CD4-positive, alpha-beta memory T cell (primary cell): ENCODE results near the gene MYO1B. TPM values are rescaled to one million over a fixed set of nuclear protein-coding genes. Genes with fewer than 3 reads are reported as not detected.
A peak's percentile ranks its signal among the peaks of the same experiment; 100 is the strongest.

Source experiments
- CTCF ChIA-PET: fragments of 350-600 bp; sonication (Branson Sonifier 250); formaldehyde crosslinking; loops from one replicate; lab custom pipeline; 2021; ENCODE audit warnings: inconsistent platforms; ENCODE audit not compliant: partially characterized antibody; lab: Charles Lee
- POLR2A ChIA-PET: fragments of 350-600 bp; sonication (Branson Sonifier 250); formaldehyde crosslinking; loops from one replicate; lab custom pipeline; 2021; ENCODE audit not compliant: partially characterized antibody; lab: Charles Lee
- DNase-seq, 5 donors: peaks; one replicate each; pipeline versions ENCODE4 v3.0.0 to v3.0.0-alpha.2; 2020 to 2022; ENCODE audit warnings: mixed read lengths in 1 of 5
- H3K27ac ChIP-seq: one replicate; pipeline ENCODE4 v1.7.0; 2013; ENCODE audit warnings: low read depth, low read length
- H3K27me3 ChIP-seq: 2 replicates; pipeline ENCODE4 v1.7.0; 2013; ENCODE audit warnings: mild to moderate bottlenecking, low read length, moderate library complexity; ENCODE audit not compliant: insufficient read depth
- H3K36me3 ChIP-seq: 2 replicates; pipeline ENCODE4 v1.7.0; 2013; ENCODE audit warnings: mild to moderate bottlenecking, low read length, moderate library complexity; ENCODE audit not compliant: insufficient read depth
- H3K4me1 ChIP-seq: 2 replicates; pipeline ENCODE4 v1.7.0; 2013; ENCODE audit warnings: mild to moderate bottlenecking, low read length, moderate library complexity; ENCODE audit not compliant: insufficient read depth
- H3K4me3 ChIP-seq, 2 donors: one replicate each; pipeline ENCODE4 v1.7.0; 2013; ENCODE audit warnings: low read length in 2 of 2, mild to moderate bottlenecking in 1 of 2
- H3K9me3 ChIP-seq, 2 donors: one replicate each; pipeline ENCODE4 v1.7.0; 2013; ENCODE audit warnings: low read length in 2 of 2, control low read depth in 1 of 2; ENCODE audit not compliant: control insufficient read depth in 1 of 2
- H3K27ac Mint-ChIP-seq, 7 donors: one replicate each; pipeline ENCODE4 v1.8.0; 2020 to 2021; ENCODE audit warnings: mixed read lengths in 7 of 7, mild to moderate bottlenecking in 6 of 7, inconsistent platforms in 3 of 7, moderate library complexity in 3 of 7
- H3K27me3 Mint-ChIP-seq, 2 donors: one replicate each; pipeline ENCODE4 v1.8.0; 2020 to 2021; ENCODE audit warnings: mixed read lengths in 2 of 2
- H3K36me3 Mint-ChIP-seq, 2 donors: one replicate each; pipeline ENCODE4 v1.8.0; 2020 to 2021; ENCODE audit warnings: mixed read lengths in 2 of 2, inconsistent platforms in 1 of 2, mild to moderate bottlenecking in 1 of 2
- H3K4me1 Mint-ChIP-seq, 4 donors: one replicate each; pipeline ENCODE4 v1.8.0; 2020 to 2021; ENCODE audit warnings: mixed read lengths in 4 of 4, mild to moderate bottlenecking in 1 of 4
- H3K4me3 Mint-ChIP-seq, 8 donors: one replicate each; pipeline ENCODE4 v1.8.0; 2020 to 2021; ENCODE audit warnings: mixed read lengths in 8 of 8, mild to moderate bottlenecking in 7 of 8, moderate library complexity in 6 of 8, inconsistent platforms in 3 of 8
- H3K9me3 Mint-ChIP-seq, 8 donors: one replicate each; pipeline ENCODE4 v1.8.0; 2020 to 2021; ENCODE audit warnings: mixed read lengths in 8 of 8, mild to moderate bottlenecking in 5 of 8, inconsistent platforms in 3 of 8, moderate library complexity in 1 of 8
- intact Hi-C: fragments of 100-400 bp; cut with micrococcal nuclease; formaldehyde crosslinking; loops from one replicate; pipeline ENCODE4 v1.15.1; 2023
- polyA plus RNA-seq, 2 donors: library from polyadenylated mRNA; unstranded; fragments of 300-500 nt; fragmentation: Illumina TruSeq; gene quantifications; one replicate each; pipeline ENCODE4 v1.2.3, GENCODE V29; 2021
- total RNA-seq, 2 experiments: library from RNA; stranded (reverse); gene quantifications; one replicate each; pipeline ENCODE4 v1.2.3, GENCODE V29; 2021

Gene MYO1B
- total and polyA plus RNA-seq, 4 experiments from 2014 or later = 0.12 to 0.38 (median 0.17) TPM

DNA sequence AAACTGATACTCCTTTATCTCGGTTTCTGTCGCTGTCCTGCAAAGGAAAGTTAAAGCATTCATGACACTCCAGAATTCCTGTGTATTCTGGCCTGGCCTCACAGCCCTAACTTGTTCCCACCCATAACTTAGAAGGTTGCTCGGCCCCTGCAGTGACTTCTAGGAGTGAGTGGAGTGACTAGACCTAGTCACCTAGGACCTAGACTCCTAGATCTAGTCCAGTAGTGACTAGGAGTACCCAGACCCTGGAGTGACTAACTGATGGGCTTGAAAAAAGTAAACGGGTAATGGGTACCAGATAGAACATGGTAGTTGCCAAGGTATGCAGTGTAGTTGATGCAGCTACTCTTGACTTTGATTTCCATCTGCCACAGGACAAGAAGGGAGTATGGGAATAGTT, 181.8 kb downstream of the MYO1B start:
- Histone ChIP-seq H3K36me3 (no peaks in the 10 kb centered on the region), H3K4me1 (no peaks in the 10 kb centered on the region), H3K9me3 (no peaks in the 10 kb centered on the region), H3K27ac (no peak overlapping the region), H3K27me3 (no peaks in the 10 kb centered on the region), H3K4me3 (no peak overlapping the region)
- Mint-ChIP-seq H3K4me3 (no peak overlapping the region), H3K27ac (no peak overlapping the region), H3K9me3 (peaks cover 0 to 2% (median 0%) of the 10 kb centered on the region in 8 donors), H3K4me1 (peaks cover 0 to 3% (median 0%) of the 10 kb centered on the region in 4 donors), H3K27me3 (peaks cover 1 to 5% of the 10 kb centered on the region in 2 donors), H3K36me3 (no peaks in the 10 kb centered on the region)
- intact Hi-C loops = no loop called here
- CTCF ChIA-PET = no interaction called here
- DNase-seq = no peak
- POLR2A ChIA-PET = no interaction called here

DNA sequence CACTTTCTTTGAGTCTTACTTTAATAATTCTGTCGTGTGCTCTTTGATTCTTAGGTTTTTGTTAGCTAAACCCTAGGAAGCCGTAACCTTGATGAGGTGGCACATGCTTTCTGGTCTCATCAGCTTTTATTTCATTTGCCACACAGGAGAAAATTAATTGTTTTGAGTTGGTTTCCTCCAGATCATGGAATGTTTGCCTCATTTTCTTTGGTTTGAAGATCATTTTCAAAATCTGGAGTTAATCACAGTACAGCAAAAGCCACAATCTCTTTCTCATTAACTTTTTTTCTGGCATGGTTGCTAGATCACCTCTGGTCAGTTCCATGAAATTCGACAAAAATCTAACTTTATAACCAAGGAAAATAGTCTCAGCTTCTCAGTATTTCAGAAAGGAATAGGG, 182.9 kb downstream of the MYO1B start:
- H3K27ac ChIP-seq = no peak overlapping the region
- no peaks in the 10 kb centered on the region for H3K9me3 ChIP-seq
- Mint-ChIP-seq H3K4me3 (no peak overlapping the region), H3K36me3 (no peaks in the 10 kb centered on the region), H3K27me3 (peaks cover 0 to 5% of the 10 kb centered on the region in 2 donors), H3K4me1 (peaks cover 0 to 2% (median 0%) of the 10 kb centered on the region in 4 donors), H3K9me3 (no peaks in the 10 kb centered on the region), H3K27ac (no peak overlapping the region)
- CTCF ChIA-PET = interaction anchor here (1.3 kb wide), 1 partner anchor 9 kb away, joined by 3 read pairs; no protein-coding TSS in a partner anchor
- H3K27me3 ChIP-seq = no peaks in the 10 kb centered on the region
- no peaks in the 10 kb centered on the region for H3K36me3 ChIP-seq
- POLR2A ChIA-PET = no interaction called here
- no peak for DNase-seq
- intact Hi-C loops = no loop called here
- H3K4me3 ChIP-seq = no peak overlapping the region
- no peaks in the 10 kb centered on the region for H3K4me1 ChIP-seq

DNA sequence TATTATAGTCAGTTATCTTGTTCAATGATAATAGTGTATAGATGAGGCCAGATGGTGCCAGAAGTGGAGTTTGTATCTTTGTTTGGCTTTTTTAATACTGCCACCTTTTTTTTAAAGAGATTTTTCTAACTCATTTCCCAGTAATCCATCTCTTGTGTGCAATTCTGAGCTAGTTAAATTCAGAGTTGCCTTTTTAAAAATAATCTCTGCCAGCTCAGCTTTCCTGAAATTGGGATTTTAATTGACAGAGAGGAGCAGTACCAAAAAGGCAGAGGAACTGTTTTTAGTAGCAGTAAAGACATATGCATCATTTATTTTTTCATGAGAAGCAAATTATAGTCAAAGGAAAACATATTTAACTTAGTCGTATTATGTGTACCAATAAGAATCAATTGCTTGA, 185.3 kb downstream of the MYO1B start:
- Histone ChIP-seq H3K4me3 (no peak overlapping the region), H3K9me3 (no peaks in the 10 kb centered on the region), H3K36me3 (no peaks in the 10 kb centered on the region), H3K27ac (no peak overlapping the region), H3K4me1 (no peaks in the 10 kb centered on the region), H3K27me3 (no peaks in the 10 kb centered on the region)
- POLR2A ChIA-PET = no interaction called here
- Mint-ChIP-seq H3K36me3 (no peaks in the 10 kb centered on the region), H3K27ac (no peak overlapping the region), H3K9me3 (peaks cover 0 to 3% (median 0%) of the 10 kb centered on the region in 8 donors), H3K27me3 (peaks cover 0 to 5% of the 10 kb centered on the region in 2 donors), H3K4me1 (peaks cover 0 to 2% (median 0%) of the 10 kb centered on the region in 4 donors), H3K4me3 (no peak overlapping the region)
- intact Hi-C loops = no loop called here
- no peak for DNase-seq
- CTCF ChIA-PET = no interaction called here

DNA sequence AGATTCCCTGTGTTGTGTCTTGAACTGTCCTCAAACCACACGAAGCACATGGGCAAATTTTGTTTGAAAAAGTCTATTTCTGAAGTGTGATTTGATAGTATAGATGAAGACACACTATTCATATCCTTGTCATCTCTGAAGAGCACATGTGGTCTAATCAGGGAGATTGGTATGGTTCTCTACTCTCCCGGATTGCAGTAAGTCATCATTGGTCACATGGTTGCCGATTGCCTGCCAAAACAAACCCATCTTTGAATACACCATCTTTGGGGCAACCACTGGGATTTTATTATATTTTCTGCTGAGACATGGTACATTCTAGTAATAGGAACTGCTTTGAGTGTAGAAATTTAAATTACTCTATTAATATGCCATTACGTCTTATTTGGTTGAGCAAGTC, 186.9 kb downstream of the MYO1B start:
- ChIA-PET POLR2A (no interaction called here), CTCF (no interaction called here)
- intact Hi-C loops = no loop called here
- Mint-ChIP-seq H3K4me1 (peaks cover 0 to 2% (median 0%) of the 10 kb centered on the region in 4 donors), H3K9me3 (peaks cover 0 to 3% (median 0%) of the 10 kb centered on the region in 8 donors), H3K27ac (no peak overlapping the region), H3K27me3 (peaks cover 0 to 5% of the 10 kb centered on the region in 2 donors), H3K36me3 (no peaks in the 10 kb centered on the region), H3K4me3 (no peak overlapping the region)
- Histone ChIP-seq H3K4me3 (no peak overlapping the region), H3K36me3 (no peaks in the 10 kb centered on the region), H3K27ac (no peak overlapping the region), H3K9me3 (no peaks in the 10 kb centered on the region), H3K4me1 (no peaks in the 10 kb centered on the region), H3K27me3 (no peaks in the 10 kb centered on the region)
- no peak for DNase-seq

DNA sequence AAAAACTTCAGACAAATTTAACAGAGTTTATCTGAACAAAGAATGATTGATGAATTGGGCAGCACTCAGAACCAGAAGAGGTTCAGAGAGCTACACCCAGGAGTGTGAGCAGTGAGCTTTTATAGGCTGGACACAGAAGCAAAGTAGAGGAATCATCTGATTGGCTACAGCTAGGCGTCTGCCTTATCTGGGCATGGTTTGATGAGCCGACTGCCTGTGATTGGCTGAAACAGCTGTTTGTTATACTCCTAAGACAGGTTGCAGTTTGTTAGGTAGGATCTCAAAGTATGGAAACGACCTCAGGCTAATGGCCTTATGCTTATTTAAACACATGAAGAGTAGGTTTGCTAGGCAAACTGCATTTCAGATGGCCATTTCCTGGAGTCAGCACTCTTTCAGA, 188.9 kb downstream of the MYO1B start:
- no peak overlapping the region for H3K27ac Mint-ChIP-seq
- H3K27ac ChIP-seq = no peak overlapping the region
- no peaks in the 10 kb centered on the region for H3K9me3 ChIP-seq
- POLR2A ChIA-PET = no interaction called here
- DNase-seq = no peak
- no peak overlapping the region for H3K4me3 Mint-ChIP-seq
- CTCF ChIA-PET = no interaction called here
- no peaks in the 10 kb centered on the region for H3K4me1 Mint-ChIP-seq
- H3K27me3 ChIP-seq = no peaks in the 10 kb centered on the region
- H3K27me3 Mint-ChIP-seq = peaks cover 0 to 2% of the 10 kb centered on the region in 2 donors
- H3K36me3 Mint-ChIP-seq = no peaks in the 10 kb centered on the region
- H3K4me1 ChIP-seq = no peaks in the 10 kb centered on the region
- peaks cover 0 to 3% (median 0%) of the 10 kb centered on the region in 8 donors for H3K9me3 Mint-ChIP-seq
- H3K36me3 ChIP-seq = no peaks in the 10 kb centered on the region
- intact Hi-C loops = no loop called here
- H3K4me3 ChIP-seq = no peak overlapping the region

DNA sequence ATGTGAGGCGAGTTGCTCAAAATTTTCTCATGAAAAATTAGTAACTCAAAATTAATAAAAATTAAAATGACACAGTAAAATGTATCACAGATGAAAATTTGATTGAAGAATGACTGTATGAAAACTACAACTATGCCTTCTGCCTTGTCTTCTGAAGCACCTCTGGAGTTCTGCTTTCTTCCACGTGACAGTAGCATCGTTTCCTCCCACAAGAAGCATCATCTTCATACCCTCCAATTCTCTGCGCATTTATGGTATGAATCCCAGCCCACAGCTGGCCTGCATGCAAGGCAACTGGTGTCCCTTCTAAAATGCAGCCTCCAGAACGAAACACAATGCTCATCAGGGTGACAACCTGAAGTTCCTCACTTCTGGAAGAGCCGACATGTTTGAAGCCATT, 189.9 kb downstream of the MYO1B start:
- H3K36me3 Mint-ChIP-seq = no peaks in the 10 kb centered on the region
- no peak overlapping the region for H3K27ac ChIP-seq
- DNase-seq = no peak
- H3K27me3 ChIP-seq = no peaks in the 10 kb centered on the region
- H3K4me1 Mint-ChIP-seq = no peaks in the 10 kb centered on the region
- no peaks in the 10 kb centered on the region for H3K4me1 ChIP-seq
- intact Hi-C loops = no loop called here
- peaks cover 0 to 3% (median 0%) of the 10 kb centered on the region in 8 donors for H3K9me3 Mint-ChIP-seq
- H3K27me3 Mint-ChIP-seq = peaks cover 0 to 2% of the 10 kb centered on the region in 2 donors
- ChIA-PET CTCF (no interaction called here), POLR2A (no interaction called here)
- H3K36me3 ChIP-seq = no peaks in the 10 kb centered on the region
- no peaks in the 10 kb centered on the region for H3K9me3 ChIP-seq
- H3K4me3 Mint-ChIP-seq = no peak overlapping the region
- H3K4me3 ChIP-seq = no peak overlapping the region
- H3K27ac Mint-ChIP-seq = no peak overlapping the region

DNA sequence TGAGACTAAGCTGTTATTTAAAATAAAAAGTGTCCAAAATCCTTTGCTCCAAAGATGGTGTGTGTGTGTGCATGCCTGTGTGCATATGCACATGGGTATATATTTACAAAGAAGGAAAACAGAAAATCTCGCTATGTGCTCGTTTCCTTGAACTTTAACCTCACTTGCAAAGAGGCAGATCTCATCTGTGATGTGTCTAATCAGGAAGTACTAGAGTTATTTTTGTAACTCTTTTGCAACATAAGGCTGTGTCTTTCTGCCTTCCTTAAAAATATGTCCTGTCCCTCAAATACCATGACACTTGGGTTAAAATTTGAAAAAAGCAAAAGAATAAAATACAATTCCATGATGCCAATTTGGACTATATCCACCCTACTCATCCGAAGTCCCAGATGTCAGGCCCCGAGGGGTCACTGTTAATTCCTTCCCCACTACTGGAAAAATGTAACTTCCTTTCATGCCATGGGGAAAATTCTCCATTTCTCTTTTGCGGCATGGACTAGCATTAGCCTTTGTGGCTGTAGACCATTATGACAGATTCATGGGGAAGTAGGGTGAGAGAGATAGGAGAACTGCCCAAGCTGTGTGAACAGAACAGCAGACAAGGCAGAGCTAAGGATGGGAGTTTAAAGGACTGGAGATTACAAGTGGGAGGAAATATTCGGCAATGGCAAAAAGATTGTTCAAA, 191.3 kb downstream of the MYO1B start:
- Histone ChIP-seq H3K27ac (no peak overlapping the region), H3K4me3 (no peak overlapping the region), H3K9me3 (no peaks in the 10 kb centered on the region), H3K27me3 (no peaks in the 10 kb centered on the region), H3K4me1 (no peaks in the 10 kb centered on the region), H3K36me3 (no peaks in the 10 kb centered on the region)
- DNase-seq = no peak
- peaks cover 0 to 2% of the 10 kb centered on the region in 2 donors for H3K27me3 Mint-ChIP-seq
- CTCF ChIA-PET = no interaction called here
- H3K4me1 Mint-ChIP-seq = no peaks in the 10 kb centered on the region
- POLR2A ChIA-PET = no interaction called here
- H3K4me3 Mint-ChIP-seq = no peak overlapping the region
- H3K27ac Mint-ChIP-seq = peak overlapping the region in 1 of 7 donors; percentile 8
- no peaks in the 10 kb centered on the region for H3K36me3 Mint-ChIP-seq
- peaks cover 0 to 3% (median 0%) of the 10 kb centered on the region in 8 donors for H3K9me3 Mint-ChIP-seq
- intact Hi-C loops = no loop called here
